ENCODE results near the gene WDR53.
"Not testable (repeated sequence)": the region's sequence is repeated elsewhere in the genome, so short reads cannot be mapped to it uniquely, and the experiment has no call there.

Gene WDR53

GRCh38 chr3:196568246-196569002 lies at the start of gene WDR53, which contains the start of gene FBXO45:
Gene WDR53 (minus strand): TSS chr3:196568554. CDS start chr3:196561475, 7,079 bp downstream.
Gene FBXO45 (plus strand): TSS chr3:196568660. CDS start chr3:196568985, 325 bp downstream.
- Histone ChIP-seq H3K27ac (ENCODE audit: low read depth, low read length) (peak within 1 kb of the TSS; percentile 84), H3K9me3 (ENCODE audit: low read length) (no peaks in the 10 kb centered on the region), H3K9ac (ENCODE audit: low read length) (peak within 1 kb of the TSS; percentile 75), H3K27me3 (ENCODE audit: control insufficient read depth in 1 of 2, insufficient read depth in 2 of 2, low read length in 2 of 2) (no peaks in the 10 kb centered on the region), H3K4me3 (ENCODE audit: low read depth in 1 of 2, low read length in 2 of 2) (peak within 1 kb of the TSS; percentile 61 to 93), H3K36me3 (ENCODE audit: insufficient read depth, low read length) (peaks cover 4% of the 10 kb centered on the region), H3K4me1 (ENCODE audit: insufficient read depth, low read length) (peaks cover 20% of the 10 kb centered on the region)

- no peaks in the 10 kb centered on the region for H3K9me3 ChIP-seq (ENCODE audit: low read length)
- H3K27me3 ChIP-seq (ENCODE audit: control insufficient read depth in 1 of 2, insufficient read depth in 2 of 2, low read length in 2 of 2) = no peaks in the 10 kb centered on the region
- no peak overlapping the region for H3K9ac ChIP-seq (ENCODE audit: low read length)
- no peaks in the 10 kb centered on the region for H3K36me3 ChIP-seq (ENCODE audit: insufficient read depth, low read length)
- no peak overlapping the region for H3K4me3 ChIP-seq (ENCODE audit: low read depth in 1 of 2, low read length in 2 of 2)
- H3K4me1 ChIP-seq (ENCODE audit: insufficient read depth, low read length) = peaks cover 20% of the 10 kb centered on the region
- H3K27ac ChIP-seq (ENCODE audit: low read depth, low read length) = no peak overlapping the region
These were observed 48.9 kb upstream of the WDR53 start for GRCh38 chr3:196617256-196617655.

- peaks cover 26% of the 10 kb centered on the region for H3K4me1 ChIP-seq (ENCODE audit: insufficient read depth, low read length)
- H3K9ac ChIP-seq (ENCODE audit: low read length); H3K27me3 ChIP-seq (ENCODE audit: control insufficient read depth in 1 of 2, insufficient read depth in 2 of 2, low read length in 2 of 2); H3K36me3 ChIP-seq (ENCODE audit: insufficient read depth, low read length); H3K27ac ChIP-seq (ENCODE audit: low read depth, low read length); H3K4me3 ChIP-seq (ENCODE audit: low read depth in 1 of 2, low read length in 2 of 2); H3K9me3 ChIP-seq (ENCODE audit: low read length): not testable (repeated sequence)
These were observed 46.9 kb upstream of the WDR53 start for GRCh38 chr3:196615234-196615633.

- H3K9ac ChIP-seq (ENCODE audit: low read length) = no peak overlapping the region
- H3K36me3 ChIP-seq (ENCODE audit: insufficient read depth, low read length) = no peaks in the 10 kb centered on the region
- H3K27ac ChIP-seq (ENCODE audit: low read depth, low read length) = peak overlapping the region; percentile 35
- no peak overlapping the region for H3K4me3 ChIP-seq (ENCODE audit: low read depth in 1 of 2, low read length in 2 of 2)
- H3K27me3 ChIP-seq (ENCODE audit: control insufficient read depth in 1 of 2, insufficient read depth in 2 of 2, low read length in 2 of 2) = no peaks in the 10 kb centered on the region
- H3K9me3 ChIP-seq (ENCODE audit: low read length) = no peaks in the 10 kb centered on the region
- peaks cover 23% of the 10 kb centered on the region for H3K4me1 ChIP-seq (ENCODE audit: insufficient read depth, low read length)
These were observed 43.6 kb upstream of the WDR53 start for GRCh38 chr3:196611761-196612483.

GRCh38 chr3:196609805-196610515 lies 41.6 kb upstream of the WDR53 start:
- Histone ChIP-seq H3K4me3 (ENCODE audit: low read depth in 1 of 2, low read length in 2 of 2) (no peak overlapping the region), H3K36me3 (ENCODE audit: insufficient read depth, low read length) (no peaks in the 10 kb centered on the region), H3K27ac (ENCODE audit: low read depth, low read length) (no peak overlapping the region), H3K27me3 (ENCODE audit: control insufficient read depth in 1 of 2, insufficient read depth in 2 of 2, low read length in 2 of 2) (no peaks in the 10 kb centered on the region), H3K9me3 (ENCODE audit: low read length) (no peaks in the 10 kb centered on the region), H3K4me1 (ENCODE audit: insufficient read depth, low read length) (peaks cover 23% of the 10 kb centered on the region), H3K9ac (ENCODE audit: low read length) (no peak overlapping the region)

GRCh38 chr3:196609343-196609775 lies 41.0 kb upstream of the WDR53 start:
- no peaks in the 10 kb centered on the region for H3K36me3 ChIP-seq (ENCODE audit: insufficient read depth, low read length)
- H3K4me3 ChIP-seq (ENCODE audit: low read depth in 1 of 2, low read length in 2 of 2) = no peak overlapping the region
- H3K4me1 ChIP-seq (ENCODE audit: insufficient read depth, low read length) = peaks cover 23% of the 10 kb centered on the region
- H3K27me3 ChIP-seq (ENCODE audit: control insufficient read depth in 1 of 2, insufficient read depth in 2 of 2, low read length in 2 of 2) = no peaks in the 10 kb centered on the region
- H3K9me3 ChIP-seq (ENCODE audit: low read length) = no peaks in the 10 kb centered on the region
- H3K27ac ChIP-seq (ENCODE audit: low read depth, low read length) = no peak overlapping the region
- H3K9ac ChIP-seq (ENCODE audit: low read length) = no peak overlapping the region

- H3K4me1 ChIP-seq (ENCODE audit: insufficient read depth, low read length) = peaks cover 23% of the 10 kb centered on the region
These were observed 40.3 kb upstream of the WDR53 start for GRCh38 chr3:196608693-196609092.

GRCh38 chr3:196604548-196604947 lies 36.2 kb upstream of the WDR53 start:
- Histone ChIP-seq H3K36me3 (ENCODE audit: insufficient read depth, low read length) (no peaks in the 10 kb centered on the region), H3K4me3 (ENCODE audit: low read depth in 1 of 2, low read length in 2 of 2) (no peak overlapping the region), H3K9ac (ENCODE audit: low read length) (no peak overlapping the region), H3K27ac (ENCODE audit: low read depth, low read length) (no peak overlapping the region), H3K27me3 (ENCODE audit: control insufficient read depth in 1 of 2, insufficient read depth in 2 of 2, low read length in 2 of 2) (no peaks in the 10 kb centered on the region), H3K9me3 (ENCODE audit: low read length) (no peaks in the 10 kb centered on the region), H3K4me1 (ENCODE audit: insufficient read depth, low read length) (peaks cover 3% of the 10 kb centered on the region)

More at GRCh38 chr3:196608693-196609092, 40.3 kb upstream of the WDR53 start:
- H3K27me3 ChIP-seq (ENCODE audit: control insufficient read depth in 1 of 2, insufficient read depth in 2 of 2, low read length in 2 of 2) = no peaks in the 10 kb centered on the region
- no peak overlapping the region for H3K9ac ChIP-seq (ENCODE audit: low read length)
- no peaks in the 10 kb centered on the region for H3K36me3 ChIP-seq (ENCODE audit: insufficient read depth, low read length)
- H3K27ac ChIP-seq (ENCODE audit: low read depth, low read length) = no peak overlapping the region
- no peak overlapping the region for H3K4me3 ChIP-seq (ENCODE audit: low read depth in 1 of 2, low read length in 2 of 2)
- no peaks in the 10 kb centered on the region for H3K9me3 ChIP-seq (ENCODE audit: low read length)

- Histone ChIP-seq H3K27ac (ENCODE audit: low read depth, low read length) (no peak overlapping the region), H3K4me1 (ENCODE audit: insufficient read depth, low read length) (no peaks in the 10 kb centered on the region), H3K36me3 (ENCODE audit: insufficient read depth, low read length) (no peaks in the 10 kb centered on the region), H3K27me3 (ENCODE audit: control insufficient read depth in 1 of 2, insufficient read depth in 2 of 2, low read length in 2 of 2) (no peaks in the 10 kb centered on the region), H3K9me3 (ENCODE audit: low read length) (no peaks in the 10 kb centered on the region), H3K9ac (ENCODE audit: low read length) (no peak overlapping the region), H3K4me3 (ENCODE audit: low read depth in 1 of 2, low read length in 2 of 2) (no peak overlapping the region)
These were observed 35.3 kb upstream of the WDR53 start for GRCh38 chr3:196603683-196604082.

- no peaks in the 10 kb centered on the region for H3K9me3 ChIP-seq (ENCODE audit: low read length)
These were observed 34.3 kb upstream of the WDR53 start for GRCh38 chr3:196602673-196603072.

GRCh38 chr3:196600359-196600758 lies 32.0 kb upstream of the WDR53 start:
- Histone ChIP-seq H3K27me3 (ENCODE audit: control insufficient read depth in 1 of 2, insufficient read depth in 2 of 2, low read length in 2 of 2) (no peaks in the 10 kb centered on the region), H3K4me1 (ENCODE audit: insufficient read depth, low read length) (peaks cover 6% of the 10 kb centered on the region), H3K4me3 (ENCODE audit: low read depth in 1 of 2, low read length in 2 of 2) (no peak overlapping the region), H3K9me3 (ENCODE audit: low read length) (no peaks in the 10 kb centered on the region), H3K9ac (ENCODE audit: low read length) (no peak overlapping the region), H3K27ac (ENCODE audit: low read depth, low read length) (no peak overlapping the region), H3K36me3 (ENCODE audit: insufficient read depth, low read length) (no peaks in the 10 kb centered on the region)

More at GRCh38 chr3:196602673-196603072, 34.3 kb upstream of the WDR53 start:
- no peak overlapping the region for H3K9ac ChIP-seq (ENCODE audit: low read length)
- H3K27ac ChIP-seq (ENCODE audit: low read depth, low read length) = no peak overlapping the region
- H3K4me1 ChIP-seq (ENCODE audit: insufficient read depth, low read length) = no peaks in the 10 kb centered on the region
- H3K4me3 ChIP-seq (ENCODE audit: low read depth in 1 of 2, low read length in 2 of 2) = no peak overlapping the region
- no peaks in the 10 kb centered on the region for H3K36me3 ChIP-seq (ENCODE audit: insufficient read depth, low read length)
- H3K27me3 ChIP-seq (ENCODE audit: control insufficient read depth in 1 of 2, insufficient read depth in 2 of 2, low read length in 2 of 2) = no peaks in the 10 kb centered on the region
